H1 (cell line): ENCODE measurements around the gene ST6GALNAC4. TPM values are rescaled to one million over a fixed set of nuclear protein-coding genes. Genes with fewer than 3 reads are reported as not detected.

ENCODE experiments used
- BCL11A ChIP-seq, 2 experiments: IDR thresholded peaks; one replicate each; pipeline ENCODE4 v1.6.1; 2011; ENCODE audit warnings: low read depth in 2 of 2, low read length in 2 of 2, mild to moderate bottlenecking in 2 of 2
- CHD7 ChIP-seq: fragments of 300-600 bp; sonication (generic); IDR thresholded peaks from 2 replicates; pipeline ENCODE4 v1.7.1; 2012; ENCODE audit warnings: low read length, moderate library complexity, mild to moderate bottlenecking, inconsistent platforms; ENCODE audit not compliant: insufficient replicate concordance
- FOSL1 ChIP-seq: IDR thresholded peaks from 2 replicates; pipeline ENCODE4 v1.6.1; 2011; ENCODE audit warnings: mild to moderate bottlenecking, low read depth, low read length, moderate library complexity; ENCODE audit not compliant: insufficient read depth
- HDAC6 ChIP-seq: IDR thresholded peaks from one replicate; pipeline ENCODE4 v1.7.1; 2012; ENCODE audit warnings: low read depth, mild to moderate bottlenecking, inconsistent platforms, low read length, moderate library complexity
- JUND ChIP-seq: IDR thresholded peaks from 2 replicates; pipeline ENCODE4 v1.6.1; 2011; ENCODE audit warnings: mild to moderate bottlenecking, improper control_type of control experiment, low read length
- KDM1A ChIP-seq: fragments of 200-600, 300-600 bp; sonication (generic); IDR thresholded peaks from 2 replicates; pipeline ENCODE4 v1.7.1; 2016; ENCODE audit warnings: mild to moderate bottlenecking, low read length, borderline replicate concordance
- NANOG ChIP-seq: IDR thresholded peaks from 2 replicates; pipeline ENCODE4 v1.6.1; 2011; ENCODE audit warnings: low read length, low read depth, mild to moderate bottlenecking, inconsistent platforms; ENCODE audit not compliant: insufficient read depth, poor library complexity, severe bottlenecking
- POU5F1 ChIP-seq: IDR thresholded peaks from 2 replicates; pipeline ENCODE4 v1.6.1; 2011; ENCODE audit warnings: low read depth, mild to moderate bottlenecking, low read length, moderate library complexity
- SP1 ChIP-seq: IDR thresholded peaks from 2 replicates; pipeline ENCODE4 v1.6.1; 2011; ENCODE audit warnings: low read depth, low read length
- SRF ChIP-seq: IDR thresholded peaks from 2 replicates; pipeline ENCODE4 v1.6.1; 2011; ENCODE audit warnings: mild to moderate bottlenecking, low read depth, low read length, moderate library complexity
- TCF12 ChIP-seq: IDR thresholded peaks from 2 replicates; pipeline ENCODE4 v1.6.1; 2011; ENCODE audit warnings: low read depth, mild to moderate bottlenecking, low read length
- polyA plus RNA-seq, 7 experiments: library from polyadenylated mRNA; depleted of rRNA in 3 of 7; stranded (reverse) in 5 of 7; unstranded in 2 of 7; fragments of >200 nt in 5 of 7; fragments of 200-250 nt in 2 of 7; gene quantifications; 1 replicate in 5 of 7; 2 replicates in 1 of 7; 4 replicates in 1 of 7; pipeline versions ENCODE4 v1.2.1 to v1.2.3, GENCODE V29; 2011 to 2013; ENCODE audit warnings: missing spikeins in 2 of 7, mixed read lengths in 2 of 7
- total RNA-seq: library from RNA; stranded (reverse); fragmentation: NEBNext Ultra II Directional; extraction: Animal tissue kit (Norgen Biotek cat#: 25700); gene quantifications from 2 replicates; pipeline ENCODE4 v1.2.1, GENCODE V29; 2021

ST6GALNAC4 gene
- total and polyA plus RNA-seq, 2 of the 8 experiments (the other 6 are each of a cell fraction or from before 2014, with no cell fraction given), result 21.8 to 34.1 TPM

- TF ChIP-seq CHD7, result no peak
- no peak for TF ChIP-seq KDM1A
- TF ChIP-seq SRF, result no peak
- TF ChIP-seq BCL11A (IDR thresholded peaks at IDR 0.05; ENCODE audit: low read depth in 2 of 2, low read length in 2 of 2), result no peak
- TF ChIP-seq NANOG, result no peak
- TF ChIP-seq HDAC6, result no peak
- no peak for TF ChIP-seq TCF12
- no peak for TF ChIP-seq JUND
- no peak for TF ChIP-seq POU5F1
- TF ChIP-seq SP1, result no peak; the same call in 1 of the 2 replicates
- TF ChIP-seq FOSL1, result no peak
Observed at GRCh38 chr9:127927201-127927987, 10.6 kb upstream of the ST6GALNAC4 start (continued).
